Keratinocyte (primary cell): ENCODE results near the gene FRYL.

Experiments
- EZH2 ChIP-seq: IDR thresholded peaks from one replicate; pipeline ENCODE4 v1.6.1; 2012; ENCODE audit warnings: inconsistent platforms, mild to moderate bottlenecking, low read length, moderate library complexity
- TF ChIP-seq, protein P1 (sequence below), 3 experiments: IDR thresholded peaks in 1 of 3; conservative IDR thresholded peaks in 1 of 3; optimal IDR thresholded peaks in 1 of 3; 2 replicates in 2 of 3; 3 replicates in 1 of 3; pipeline versions ENCODE3 to v1.5.1; 2011; ENCODE audit warnings: low read length in 3 of 3, mild to moderate bottlenecking in 3 of 3, moderate library complexity in 2 of 3, control low read depth in 1 of 3, inconsistent platforms in 1 of 3; ENCODE audit not compliant: insufficient read depth in 2 of 3; ENCODE audit errors: extremely low read depth in 1 of 3

DNA sequence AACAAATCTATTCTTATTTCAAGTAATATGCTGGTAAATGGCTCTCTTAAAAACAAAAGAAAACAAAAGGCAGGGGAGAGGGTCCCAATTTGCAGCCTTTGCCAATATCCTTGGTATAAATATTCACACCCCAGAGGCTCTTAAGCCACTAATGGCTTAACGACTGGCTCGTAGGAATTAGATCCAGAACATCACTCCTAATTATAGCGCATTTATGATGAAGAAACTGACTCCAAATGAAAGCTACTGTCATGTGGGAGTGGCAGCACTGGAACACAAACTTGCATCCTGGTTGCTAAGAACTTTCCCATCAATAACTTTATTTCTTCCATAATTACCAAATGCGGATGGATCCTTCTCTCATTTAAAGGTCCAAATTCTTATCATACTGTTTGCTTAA lies 138.7 kb downstream of the FRYL start:
- TF ChIP-seq, protein P1, sequence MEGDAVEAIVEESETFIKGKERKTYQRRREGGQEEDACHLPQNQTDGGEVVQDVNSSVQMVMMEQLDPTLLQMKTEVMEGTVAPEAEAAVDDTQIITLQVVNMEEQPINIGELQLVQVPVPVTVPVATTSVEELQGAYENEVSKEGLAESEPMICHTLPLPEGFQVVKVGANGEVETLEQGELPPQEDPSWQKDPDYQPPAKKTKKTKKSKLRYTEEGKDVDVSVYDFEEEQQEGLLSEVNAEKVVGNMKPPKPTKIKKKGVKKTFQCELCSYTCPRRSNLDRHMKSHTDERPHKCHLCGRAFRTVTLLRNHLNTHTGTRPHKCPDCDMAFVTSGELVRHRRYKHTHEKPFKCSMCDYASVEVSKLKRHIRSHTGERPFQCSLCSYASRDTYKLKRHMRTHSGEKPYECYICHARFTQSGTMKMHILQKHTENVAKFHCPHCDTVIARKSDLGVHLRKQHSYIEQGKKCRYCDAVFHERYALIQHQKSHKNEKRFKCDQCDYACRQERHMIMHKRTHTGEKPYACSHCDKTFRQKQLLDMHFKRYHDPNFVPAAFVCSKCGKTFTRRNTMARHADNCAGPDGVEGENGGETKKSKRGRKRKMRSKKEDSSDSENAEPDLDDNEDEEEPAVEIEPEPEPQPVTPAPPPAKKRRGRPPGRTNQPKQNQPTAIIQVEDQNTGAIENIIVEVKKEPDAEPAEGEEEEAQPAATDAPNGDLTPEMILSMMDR (optimal IDR thresholded peaks at IDR 0.05 in 1 of 3, IDR thresholded peaks at IDR 0.05 in 1 of 3, conservative IDR thresholded peaks at IDR 0.05 in 1 of 3; ENCODE audit: extremely low read depth in 1 of 3, insufficient read depth in 2 of 3, low read length in 3 of 3) = no peak
- TF ChIP-seq EZH2 = no peak
